ENCODE measurements around the gene ANO7. TPM values are rescaled to one million over a fixed set of nuclear protein-coding genes. Genes with fewer than 3 reads are reported as not detected.

The ANO7 gene
- total RNA-seq, 1 experiment from 2014 or later = 0.84 TPM

GRCh38 chr2:241268716-241269445 lies 80.4 kb downstream of the ANO7 start:
- H3K4me2 ChIP-seq (ENCODE audit: low read length) = no peak overlapping the region
- no peak for DNase-seq (ENCODE audit: low read depth, low spot score)
- no peak for TF ChIP-seq FOSL1 (IDR thresholded peaks at IDR 0.05; ENCODE audit: low read depth)
- no peak overlapping the region for H3K9ac ChIP-seq (ENCODE audit: low read length)
- H3K27me3 ChIP-seq (ENCODE audit: insufficient read depth, low read length) = no peaks in the 10 kb centered on the region
- H3K4me1 ChIP-seq (ENCODE audit: control insufficient read depth in 1 of 2, insufficient read depth in 2 of 2, low read length in 2 of 2) = peaks cover 21 to 41% of the 10 kb centered on the region in 2 experiments; a peak in 3 of 4 replicates
- ChIA-PET CTCF (no interaction called here), POLR2A (no interaction called here), RAD21 (ENCODE audit: low non-redundant PET in 1 of 2, low total read pairs in 2 of 2, uncharacterized antibody in 2 of 2, unreplicated experiment in 2 of 2) (no interaction called here)
- H3K27ac ChIP-seq (ENCODE audit: low read depth, low read length) = no peak overlapping the region
- intact Hi-C loops (cut with micrococcal nuclease) = no loop called here
- H4K20me1 ChIP-seq (ENCODE audit: insufficient read depth) = peaks cover 22% of the 10 kb centered on the region; the same call in 1 of the 2 replicates
- H3K9me2 ChIP-seq (ENCODE audit: insufficient read depth) = no peaks in the 10 kb centered on the region
- no peak overlapping the region for H2AFZ ChIP-seq (ENCODE audit: low read depth, low read length, poor library complexity, severe bottlenecking)
- H3K79me2 ChIP-seq (ENCODE audit: insufficient read depth, low read length) = peaks cover 90% of the 10 kb centered on the region
- BruUV-seq (replicated peaks) = no TSS peak
- H3K9me3 ChIP-seq (ENCODE audit: control insufficient read depth in 1 of 2, insufficient read depth in 1 of 2, low read depth in 1 of 2, low read length in 2 of 2) = no peaks in the 10 kb centered on the region
- ATAC-seq = no peak
- H3K4me3 ChIP-seq (replicated peaks in 1 of 2; ENCODE audit: low read depth in 1 of 2, low read length in 2 of 2) = no peak overlapping the region
- H3K36me3 ChIP-seq (ENCODE audit: control insufficient read depth in 1 of 2, insufficient read depth in 2 of 2, low read length in 2 of 2) = peaks cover 26 to 33% of the 10 kb centered on the region in 2 experiments

DNA sequence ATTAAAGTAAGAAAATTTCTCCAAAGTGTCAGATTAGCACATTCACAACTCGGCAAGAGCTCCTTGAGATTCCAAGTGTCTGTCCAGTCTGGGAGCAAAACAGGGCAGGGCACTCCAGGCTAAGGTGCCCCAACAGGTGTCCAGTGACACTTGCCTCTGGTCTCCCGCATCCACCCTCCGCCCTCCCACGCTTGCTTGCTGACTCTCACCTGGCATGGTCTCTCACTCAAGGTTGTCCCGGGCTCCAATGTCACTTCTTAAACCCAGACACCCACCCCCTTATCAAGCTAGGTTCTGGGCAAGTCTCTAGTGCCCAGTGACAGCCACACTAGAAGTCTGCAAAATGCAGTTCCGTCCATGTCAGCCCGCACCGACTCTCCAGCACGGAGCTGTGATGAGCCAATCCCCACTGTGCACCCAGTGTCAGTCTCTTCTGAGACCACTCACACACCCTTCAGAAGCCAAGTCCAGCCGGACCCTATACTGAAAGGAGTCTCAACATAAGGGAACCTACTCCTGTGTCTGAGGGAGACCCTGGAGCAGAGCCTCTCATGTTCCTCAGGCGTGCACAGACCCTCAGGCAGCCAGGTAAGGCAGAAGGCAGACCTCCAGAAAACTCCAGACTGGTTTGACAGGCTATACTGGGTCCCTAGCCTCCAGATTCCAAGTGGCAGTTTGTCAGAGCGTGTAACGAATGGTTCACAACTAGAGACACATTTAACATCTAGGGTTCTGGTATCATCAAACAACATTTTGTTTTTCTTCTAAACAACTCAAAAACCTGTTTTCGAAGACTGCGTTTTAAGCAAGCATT lies 81.4 kb downstream of the ANO7 start:
- ChIA-PET POLR2A (no interaction called here), RAD21 (ENCODE audit: low non-redundant PET in 1 of 2, low total read pairs in 2 of 2, uncharacterized antibody in 2 of 2, unreplicated experiment in 2 of 2) (no interaction called here)
- no peak overlapping the region; the same call in 1 of the 2 replicates for H3K4me2 ChIP-seq (ENCODE audit: low read length)

More for the DNA sequence above, 81.4 kb downstream of the ANO7 start:
- Histone ChIP-seq H4K20me1 (ENCODE audit: insufficient read depth) (peaks cover 26% of the 10 kb centered on the region; the same call in 1 of the 2 replicates), H3K27ac (ENCODE audit: low read depth, low read length) (no peak overlapping the region), H2AFZ (ENCODE audit: low read depth, low read length, poor library complexity, severe bottlenecking) (no peak overlapping the region), H3K4me1 (ENCODE audit: control insufficient read depth in 1 of 2, insufficient read depth in 2 of 2, low read length in 2 of 2) (peaks cover 21 to 51% of the 10 kb centered on the region in 2 experiments; a peak in 3 of 4 replicates), H3K9ac (ENCODE audit: low read length) (no peak overlapping the region), H3K9me3 (ENCODE audit: control insufficient read depth in 1 of 2, insufficient read depth in 1 of 2, low read depth in 1 of 2, low read length in 2 of 2) (no peaks in the 10 kb centered on the region), H3K9me2 (ENCODE audit: insufficient read depth) (no peaks in the 10 kb centered on the region), H3K36me3 (ENCODE audit: control insufficient read depth in 1 of 2, insufficient read depth in 2 of 2, low read length in 2 of 2) (peaks cover 19 to 26% of the 10 kb centered on the region in 2 experiments), H3K4me3 (replicated peaks in 1 of 2; ENCODE audit: low read depth in 1 of 2, low read length in 2 of 2) (no peak overlapping the region), H3K27me3 (ENCODE audit: insufficient read depth, low read length) (no peaks in the 10 kb centered on the region), H3K79me2 (ENCODE audit: insufficient read depth, low read length) (peaks cover 93% of the 10 kb centered on the region)
- BruUV-seq (replicated peaks) = no TSS peak
- ATAC-seq = no peak
- no peak for DNase-seq (ENCODE audit: low read depth, low spot score)
- intact Hi-C loops (cut with micrococcal nuclease) = loop anchor here (5.0 kb wide), 1 partner anchor 47 kb away; the partner anchor contains the start of genes HDLBP and SEPTIN2
- CTCF ChIA-PET = no interaction called here
- TF ChIP-seq SRF (IDR thresholded peaks at IDR 0.05; ENCODE audit: low read depth) = no peak
- TF ChIP-seq SP1 (IDR thresholded peaks at IDR 0.05; ENCODE audit: low read depth) = no peak
- no peak for TF ChIP-seq YY1 (IDR thresholded peaks at IDR 0.05; ENCODE audit: extremely low read depth, insufficient replicate concordance, low read depth, low read length)
